SIG-M5 treated with dmso at 0.1 percent for 504 hours (cell line): ENCODE measurements around the gene MCRS1.
"Not testable (repeated sequence)": the region's sequence is repeated elsewhere in the genome, so short reads cannot be mapped to it uniquely, and the experiment has no call there.

Experiments used
- DNase-seq: peaks from one replicate; lab custom pipeline; 2025; ENCODE audit not compliant: unreplicated experiment; lab: John Stamatoyannopoulos, UW

MCRS1 gene

DNA sequence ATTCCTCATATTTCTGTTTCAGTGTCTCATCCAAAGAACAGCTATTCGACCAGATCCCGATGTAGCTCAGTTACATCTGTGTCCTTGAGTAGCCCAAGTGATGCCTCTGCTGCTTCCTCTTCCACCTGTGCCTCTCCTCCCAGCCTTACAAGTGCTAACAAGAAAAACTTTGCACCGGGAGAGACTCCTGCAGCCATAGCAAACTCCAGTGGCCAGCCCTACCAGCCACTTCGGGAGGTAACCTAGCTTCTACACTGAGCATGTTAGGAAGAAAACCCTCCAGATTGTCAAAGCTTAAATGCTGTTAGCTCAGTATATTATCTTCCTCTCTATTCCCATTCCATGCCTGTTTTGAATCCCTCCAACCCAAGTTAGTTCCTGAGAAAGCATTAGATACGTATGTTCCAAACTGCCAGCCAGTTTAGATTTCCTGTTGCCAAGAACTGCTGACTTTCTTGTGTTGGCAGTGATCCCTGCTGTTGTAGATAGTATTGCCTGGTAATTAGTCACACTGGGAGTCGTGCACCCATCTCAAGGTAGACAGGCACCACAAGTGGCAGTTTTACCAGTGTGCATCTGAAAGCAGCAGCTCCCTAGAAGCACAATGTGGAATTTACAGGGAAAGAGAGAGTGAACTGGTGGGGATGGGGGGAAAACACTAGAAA, 43.1 kb downstream of the MCRS1 start:
- no peak for DNase-seq

DNA sequence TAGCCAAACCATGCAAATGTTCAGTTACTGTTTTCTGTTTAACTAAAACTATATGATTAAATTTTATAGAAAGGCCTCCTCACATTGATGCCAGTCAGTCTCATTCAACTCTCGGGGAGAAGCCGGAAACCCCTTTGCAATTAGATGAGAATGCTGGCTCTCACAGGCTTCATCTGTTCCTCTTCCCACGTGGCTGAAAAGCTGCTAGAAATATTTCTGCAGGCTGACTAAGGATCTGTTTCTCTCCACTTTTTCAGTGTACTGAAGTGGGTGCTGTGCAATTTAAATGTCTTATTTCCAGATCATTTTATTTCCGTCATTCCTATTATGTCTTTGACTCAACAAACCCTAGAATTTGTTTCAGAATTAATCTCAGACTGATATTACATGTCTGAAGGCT, 46.6 kb downstream of the MCRS1 start:
- no peak for DNase-seq

DNA sequence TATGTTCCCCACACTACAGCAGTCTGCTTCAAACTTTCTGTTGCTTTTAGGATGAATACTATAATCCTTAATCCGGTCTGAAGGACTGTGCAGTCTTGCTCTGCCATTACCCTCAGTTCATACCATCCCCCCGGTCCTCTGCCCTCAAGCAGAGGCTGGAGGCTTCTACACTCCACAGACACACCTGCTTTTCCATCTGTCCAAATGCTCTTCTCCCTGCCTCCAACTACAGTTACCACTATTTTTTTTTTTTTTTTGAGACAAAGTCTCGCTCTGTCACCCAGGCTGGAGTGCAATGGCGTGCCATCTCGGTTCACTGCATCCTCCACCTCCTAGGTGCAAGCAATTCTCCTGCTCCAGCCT, 48.4 kb downstream of the MCRS1 start:
- DNase-seq: no peak

DNA sequence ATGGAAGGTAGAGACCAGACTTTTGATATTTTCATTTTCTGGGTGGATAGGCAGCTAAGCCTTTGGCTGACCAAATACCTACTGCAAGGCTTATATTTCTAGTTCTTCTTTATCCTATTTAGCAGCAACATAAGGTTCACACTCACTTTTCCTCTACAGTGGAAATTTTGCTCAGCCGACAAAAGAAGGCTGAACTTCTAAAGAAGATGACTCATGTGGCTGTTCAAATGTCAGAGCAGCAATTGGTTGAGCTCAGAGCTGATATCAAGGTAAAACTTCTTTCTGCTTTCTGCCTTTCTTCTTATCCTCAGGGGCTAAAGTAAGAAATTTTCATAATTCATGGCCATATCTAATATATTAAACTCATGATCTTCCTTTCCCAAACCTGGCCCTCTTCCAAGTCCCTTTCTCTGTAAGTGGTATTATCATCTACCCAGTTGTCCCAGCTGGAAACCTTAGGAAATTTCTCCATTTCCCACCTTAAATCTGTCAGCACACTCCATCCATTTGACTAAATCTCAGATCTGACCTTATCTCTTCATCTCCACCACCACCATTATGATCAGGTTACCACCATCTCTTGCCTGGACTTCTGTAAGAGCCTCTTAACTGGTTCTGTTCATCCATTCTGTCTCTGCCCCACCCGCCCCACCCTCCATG, 48.9 kb downstream of the MCRS1 start:
- no peak for DNase-seq

DNA sequence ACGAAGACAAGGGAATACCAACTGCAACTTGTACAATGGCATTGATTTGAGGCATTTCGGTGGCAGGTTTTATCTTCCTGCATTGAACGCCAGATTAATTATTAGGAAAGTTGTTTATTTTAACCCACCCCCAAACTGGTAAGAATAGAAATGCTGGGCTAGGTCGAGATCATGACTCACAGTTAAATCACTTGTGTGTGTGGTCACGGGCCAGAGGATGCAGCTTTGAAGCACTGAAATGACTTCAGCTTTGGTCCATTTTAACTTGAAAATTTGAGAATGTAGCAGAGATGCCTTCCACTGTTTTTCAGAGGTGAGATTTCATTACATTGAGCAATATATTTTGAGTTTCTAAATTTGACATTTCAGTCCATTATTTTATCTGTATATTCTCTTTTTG, 52.7 kb downstream of the MCRS1 start:
- no peak for DNase-seq

DNA sequence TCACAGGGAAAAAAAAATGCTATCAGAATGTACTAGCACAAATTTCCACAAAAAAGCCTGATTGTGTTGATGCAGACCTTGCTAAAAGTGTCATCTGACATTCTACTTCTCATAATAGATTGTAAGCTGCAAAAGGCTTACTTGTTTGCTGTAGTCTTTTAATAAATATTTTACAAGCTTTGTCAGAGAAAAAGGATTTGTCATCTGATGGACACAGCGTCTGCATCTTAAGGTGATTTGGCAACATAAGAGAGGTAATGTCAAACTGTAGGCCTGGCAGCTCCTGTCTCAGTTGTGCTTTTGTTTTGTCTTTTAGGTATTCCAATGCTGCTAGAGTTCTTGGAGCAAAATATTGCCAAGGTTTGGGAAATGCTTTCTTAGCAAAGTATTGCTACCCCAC, 55.4 kb downstream of the MCRS1 start:
- DNase-seq: no peak

DNA sequence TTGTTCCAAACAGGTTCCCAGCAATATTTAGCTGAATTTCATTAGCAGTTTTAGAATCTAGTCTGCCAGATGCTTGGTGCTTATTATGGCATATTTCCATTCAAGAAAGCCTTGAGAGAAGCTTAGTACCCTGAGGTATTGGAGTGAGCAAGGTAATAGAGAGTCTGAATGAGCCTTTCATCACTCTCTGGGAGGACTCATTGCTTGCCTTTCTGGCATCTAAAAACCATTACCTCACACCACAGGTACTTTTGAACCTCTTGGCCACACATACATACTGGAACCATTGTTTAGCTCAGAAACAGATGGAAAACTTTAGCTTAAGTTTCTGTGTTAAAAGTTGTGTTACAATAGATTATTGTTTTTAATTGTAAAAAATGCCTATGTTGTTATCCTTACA, 56.5 kb downstream of the MCRS1 start:
- DNase-seq: no peak

DNA sequence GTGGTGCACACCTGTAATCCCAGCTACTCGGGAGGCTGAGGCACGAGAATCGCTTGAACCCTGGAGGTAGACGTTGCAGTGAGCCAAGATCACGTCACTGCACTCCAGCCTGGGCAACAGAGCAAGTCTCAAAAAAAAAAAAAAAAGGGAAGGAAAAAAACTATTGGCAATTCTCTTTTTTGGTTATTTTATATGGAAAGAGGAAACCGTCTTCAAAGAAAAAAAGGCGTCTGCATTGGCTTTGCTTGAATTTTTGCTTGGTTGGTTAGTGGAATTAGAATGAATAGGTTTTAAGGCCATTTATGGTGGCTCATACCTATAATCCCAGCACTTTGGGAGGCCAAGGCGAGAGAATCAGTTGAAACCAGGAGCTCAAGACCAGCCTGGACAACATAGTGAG, 58.3 kb downstream of the MCRS1 start:
- DNase-seq: not testable (repeated sequence)
